ENCODE results near the gene IGF2R. TPM values are rescaled to one million over a fixed set of nuclear protein-coding genes. Genes with fewer than 3 reads are reported as not detected.

Gene IGF2R
- total RNA-seq, 1 experiment from 2014 or later, result 31.5 TPM

DNA sequence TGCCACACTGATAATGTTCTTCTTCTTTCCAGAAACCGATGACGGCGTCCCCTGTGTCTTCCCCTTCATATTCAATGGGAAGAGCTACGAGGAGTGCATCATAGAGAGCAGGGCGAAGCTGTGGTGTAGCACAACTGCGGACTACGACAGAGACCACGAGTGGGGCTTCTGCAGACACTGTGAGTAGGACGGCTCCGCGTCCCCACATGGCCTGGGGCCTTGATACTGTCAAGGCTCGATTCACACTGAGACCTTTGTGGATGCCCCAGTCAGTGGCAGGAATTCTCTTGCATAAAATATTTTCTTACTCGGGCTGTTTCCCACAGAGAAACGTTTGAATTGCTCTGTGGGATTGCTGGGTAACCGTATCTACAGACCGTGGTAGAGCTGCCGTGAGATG is 111.2 kb downstream of the IGF2R start:
- H3K27ac ChIP-seq (ENCODE audit: low read length), result no peak overlapping the region
- DNase-seq, result no peak
- H3K36me3 ChIP-seq (ENCODE audit: low read depth, low read length), result peaks cover 11% of the 10 kb centered on the region
- H3K9me3 ChIP-seq (ENCODE audit: low read length), result no peaks in the 10 kb centered on the region
- no peak overlapping the region for H3K4me2 ChIP-seq (ENCODE audit: low read length)
- no peaks in the 10 kb centered on the region for H3K9me2 ChIP-seq (replicated peaks; ENCODE audit: low read length)
- H4K20me1 ChIP-seq (ENCODE audit: low read length), result no peaks in the 10 kb centered on the region
- H3K27me3 ChIP-seq (ENCODE audit: low read length), result no peaks in the 10 kb centered on the region
- H3K79me2 ChIP-seq (ENCODE audit: low read length), result no peaks in the 10 kb centered on the region
- no peak overlapping the region for H3K4me3 ChIP-seq (ENCODE audit: low read length)
- H3F3A ChIP-seq (ENCODE audit: low read length, unreplicated experiment), result no peaks in the 10 kb centered on the region
- CTCF ChIA-PET, result no interaction called here
- intact Hi-C loops (cut with micrococcal nuclease), result no loop called here
- H3K9ac ChIP-seq (ENCODE audit: low read length), result no peak overlapping the region
- POLR2A ChIA-PET (ENCODE audit: unreplicated experiment), result no interaction called here
- H3K4me1 ChIP-seq (ENCODE audit: insufficient read depth, low read length), result no peaks in the 10 kb centered on the region
- no peak for ATAC-seq
- TF ChIP-seq, protein P1, sequence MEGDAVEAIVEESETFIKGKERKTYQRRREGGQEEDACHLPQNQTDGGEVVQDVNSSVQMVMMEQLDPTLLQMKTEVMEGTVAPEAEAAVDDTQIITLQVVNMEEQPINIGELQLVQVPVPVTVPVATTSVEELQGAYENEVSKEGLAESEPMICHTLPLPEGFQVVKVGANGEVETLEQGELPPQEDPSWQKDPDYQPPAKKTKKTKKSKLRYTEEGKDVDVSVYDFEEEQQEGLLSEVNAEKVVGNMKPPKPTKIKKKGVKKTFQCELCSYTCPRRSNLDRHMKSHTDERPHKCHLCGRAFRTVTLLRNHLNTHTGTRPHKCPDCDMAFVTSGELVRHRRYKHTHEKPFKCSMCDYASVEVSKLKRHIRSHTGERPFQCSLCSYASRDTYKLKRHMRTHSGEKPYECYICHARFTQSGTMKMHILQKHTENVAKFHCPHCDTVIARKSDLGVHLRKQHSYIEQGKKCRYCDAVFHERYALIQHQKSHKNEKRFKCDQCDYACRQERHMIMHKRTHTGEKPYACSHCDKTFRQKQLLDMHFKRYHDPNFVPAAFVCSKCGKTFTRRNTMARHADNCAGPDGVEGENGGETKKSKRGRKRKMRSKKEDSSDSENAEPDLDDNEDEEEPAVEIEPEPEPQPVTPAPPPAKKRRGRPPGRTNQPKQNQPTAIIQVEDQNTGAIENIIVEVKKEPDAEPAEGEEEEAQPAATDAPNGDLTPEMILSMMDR (conservative IDR thresholded peaks at IDR 0.05; ENCODE audit: low read depth, low read length), result no peak
- no peak for TF ChIP-seq EZH2 (IDR thresholded peaks at IDR 0.05; ENCODE audit: low read length, unreplicated experiment)
- TF ChIP-seq EZH2phosphoT487 (IDR thresholded peaks at IDR 0.05; ENCODE audit: borderline replicate concordance, low read length), result no peak
- no peak overlapping the region for H2AFZ ChIP-seq (ENCODE audit: low read length)
- no TSS peak for BruUV-seq (replicated peaks)

DNA sequence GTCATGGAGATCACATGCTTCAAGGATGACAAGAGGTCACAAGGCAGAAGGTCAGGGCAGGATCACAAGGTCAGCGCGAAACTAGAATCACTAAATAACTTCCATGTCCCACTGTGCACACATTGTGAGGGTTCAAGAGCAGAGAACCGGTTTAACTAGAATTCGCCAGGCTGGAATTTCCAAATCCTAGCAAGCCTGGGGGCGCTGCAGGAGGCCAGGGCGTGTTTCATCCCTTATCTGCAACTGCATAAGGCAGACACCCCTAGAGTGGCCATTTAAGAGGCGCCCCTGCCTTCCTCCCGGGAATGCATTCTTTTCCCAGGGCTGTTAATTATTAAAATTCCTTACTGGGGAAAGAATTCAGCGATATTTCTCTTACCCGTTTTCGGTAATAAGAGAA is 112.5 kb downstream of the IGF2R start:
- DNase-seq (no peak), ATAC-seq (no peak)
- Histone ChIP-seq H3K27me3 (ENCODE audit: low read length) (no peaks in the 10 kb centered on the region), H3K4me2 (ENCODE audit: low read length) (no peak overlapping the region), H4K20me1 (ENCODE audit: low read length) (no peaks in the 10 kb centered on the region), H3K36me3 (ENCODE audit: low read depth, low read length) (peaks cover 11% of the 10 kb centered on the region), H3K4me1 (ENCODE audit: insufficient read depth, low read length) (no peaks in the 10 kb centered on the region), H3K79me2 (ENCODE audit: low read length) (no peaks in the 10 kb centered on the region), H3K9ac (ENCODE audit: low read length) (no peak overlapping the region), H3K9me2 (replicated peaks; ENCODE audit: low read length) (no peaks in the 10 kb centered on the region), H3K27ac (ENCODE audit: low read length) (no peak overlapping the region), H3F3A (ENCODE audit: low read length, unreplicated experiment) (no peaks in the 10 kb centered on the region), H2AFZ (ENCODE audit: low read length) (no peak overlapping the region), H3K9me3 (ENCODE audit: low read length) (no peaks in the 10 kb centered on the region), H3K4me3 (ENCODE audit: low read length) (no peak overlapping the region)
- POLR2A ChIA-PET (ENCODE audit: unreplicated experiment), result no interaction called here
- no TSS peak for BruUV-seq (replicated peaks)
- CTCF ChIA-PET, result no interaction called here
- TF ChIP-seq, protein P1 (conservative IDR thresholded peaks at IDR 0.05; ENCODE audit: low read depth, low read length), result no peak
- TF ChIP-seq EZH2 (IDR thresholded peaks at IDR 0.05; ENCODE audit: low read length, unreplicated experiment), result no peak
- no peak for TF ChIP-seq EZH2phosphoT487 (IDR thresholded peaks at IDR 0.05; ENCODE audit: borderline replicate concordance, low read length)
- intact Hi-C loops (cut with micrococcal nuclease), result no loop called here

DNA sequence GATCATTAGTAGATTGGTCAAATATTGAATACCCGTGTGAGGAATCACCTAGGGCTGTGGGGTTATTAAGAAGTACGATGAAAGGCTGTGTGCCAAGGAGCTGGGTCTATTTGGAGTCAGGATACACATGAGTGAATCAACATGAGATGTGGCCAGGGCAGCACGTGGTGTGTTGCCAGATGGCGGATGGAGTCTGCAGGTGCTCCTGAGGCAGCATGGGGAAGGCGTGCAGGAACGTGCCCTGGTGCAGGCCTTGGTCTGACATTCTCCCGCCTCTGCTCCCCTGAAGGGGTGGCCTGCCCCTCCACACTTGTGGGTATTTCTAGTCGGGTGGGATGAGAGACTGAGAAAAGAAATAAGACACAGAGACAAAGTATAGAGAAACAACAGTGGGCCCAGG is 113.7 kb downstream of the IGF2R start:
- TF ChIP-seq EZH2 (IDR thresholded peaks at IDR 0.05; ENCODE audit: low read length, unreplicated experiment), result no peak
- TF ChIP-seq, protein P1 (conservative IDR thresholded peaks at IDR 0.05; ENCODE audit: low read depth, low read length), result no peak
- TF ChIP-seq EZH2phosphoT487 (IDR thresholded peaks at IDR 0.05; ENCODE audit: borderline replicate concordance, low read length), result no peak
- ChIA-PET POLR2A (ENCODE audit: unreplicated experiment) (no interaction called here), CTCF (no interaction called here)
- ATAC-seq (no peak), DNase-seq (no peak)
- H3K27me3 ChIP-seq (ENCODE audit: low read length), result no peaks in the 10 kb centered on the region
- no peak overlapping the region for H3K9ac ChIP-seq (ENCODE audit: low read length)
- no peaks in the 10 kb centered on the region for H4K20me1 ChIP-seq (ENCODE audit: low read length)
- H3K9me3 ChIP-seq (ENCODE audit: low read length), result no peaks in the 10 kb centered on the region
- H3K27ac ChIP-seq (ENCODE audit: low read length), result no peak overlapping the region
- no peak overlapping the region for H3K4me2 ChIP-seq (ENCODE audit: low read length)
- H2AFZ ChIP-seq (ENCODE audit: low read length), result no peak overlapping the region
- intact Hi-C loops (cut with micrococcal nuclease), result no loop called here
- no peak overlapping the region for H3K4me3 ChIP-seq (ENCODE audit: low read length)
- H3K9me2 ChIP-seq (replicated peaks; ENCODE audit: low read length), result no peaks in the 10 kb centered on the region
- no peaks in the 10 kb centered on the region for H3K4me1 ChIP-seq (ENCODE audit: insufficient read depth, low read length)
- H3K36me3 ChIP-seq (ENCODE audit: low read depth, low read length), result peaks cover 11% of the 10 kb centered on the region
- H3K79me2 ChIP-seq (ENCODE audit: low read length), result no peaks in the 10 kb centered on the region
- no peaks in the 10 kb centered on the region for H3F3A ChIP-seq (ENCODE audit: low read length, unreplicated experiment)
- BruUV-seq (replicated peaks), result no TSS peak
